ENCODE results near the gene ZNF136. TPM values are rescaled to one million over a fixed set of nuclear protein-coding genes. Genes with fewer than 3 reads are reported as not detected.

ZNF136 gene
- total RNA-seq, 1 donor from 2014 or later, result 17.8 TPM

- no peaks in the 10 kb centered on the region for H3K79me2 ChIP-seq (ENCODE audit: low read depth)
- H4K20me1 ChIP-seq (ENCODE audit: low read depth), result no peaks in the 10 kb centered on the region
- peaks cover 79% of the 10 kb centered on the region for H3K9me3 Mint-ChIP-seq
- no peak overlapping the region for H3K4me3 ChIP-seq
- no peak overlapping the region for H3K27ac Mint-ChIP-seq
- H3K36me3 ChIP-seq, result no peaks in the 10 kb centered on the region
- H3K27me3 Mint-ChIP-seq (ENCODE audit: insufficient read depth, low read depth), result no peaks in the 10 kb centered on the region
- no peak for DNase-seq (ENCODE audit: low spot score)
- H3F3A ChIP-seq (ENCODE audit: low read depth), result no peaks in the 10 kb centered on the region
- no peak for TF ChIP-seq EZH2phosphoT487 (IDR thresholded peaks at IDR 0.05)
- TF ChIP-seq CTCF (IDR thresholded peaks at IDR 0.05), result no peak
- TF ChIP-seq EZH2 (IDR thresholded peaks at IDR 0.05), result no peak
- H3K4me1 ChIP-seq, result no peaks in the 10 kb centered on the region
- H3K4me1 Mint-ChIP-seq, result no peaks in the 10 kb centered on the region
- H3K27me3 ChIP-seq, result no peaks in the 10 kb centered on the region
- no peak overlapping the region for H3K27ac ChIP-seq
- peaks cover 18% of the 10 kb centered on the region for H3K36me3 Mint-ChIP-seq
- H3K4me3 Mint-ChIP-seq, result no peak overlapping the region
- H3K9ac ChIP-seq, result no peak overlapping the region
- peaks cover 11% of the 10 kb centered on the region for H3K9me3 ChIP-seq (ENCODE audit: low read depth)
- H3K4me2 ChIP-seq, result no peak overlapping the region
- H2AFZ ChIP-seq (replicated peaks), result no peak overlapping the region
Measured at GRCh38 chr19:12217332-12217731, 54.4 kb downstream of the ZNF136 start.

GRCh38 chr19:12222980-12223630 lies 60.2 kb downstream of the ZNF136 start:
- no peak for DNase-seq (ENCODE audit: low spot score)
- no peak for TF ChIP-seq CTCF (IDR thresholded peaks at IDR 0.05)
- no peak for TF ChIP-seq EZH2phosphoT487 (IDR thresholded peaks at IDR 0.05)
- no peak for TF ChIP-seq EZH2 (IDR thresholded peaks at IDR 0.05)
- Histone ChIP-seq H2AFZ (replicated peaks) (no peak overlapping the region), H3K9me3 (ENCODE audit: low read depth) (peaks cover 8% of the 10 kb centered on the region), H3K4me1 (no peaks in the 10 kb centered on the region), H3K79me2 (ENCODE audit: low read depth) (no peaks in the 10 kb centered on the region), H3K9ac (no peak overlapping the region), H3K4me3 (no peak overlapping the region), H4K20me1 (ENCODE audit: low read depth) (no peaks in the 10 kb centered on the region), H3K4me2 (no peak overlapping the region), H3K27me3 (no peaks in the 10 kb centered on the region), H3K27ac (no peak overlapping the region), H3F3A (ENCODE audit: low read depth) (no peaks in the 10 kb centered on the region), H3K36me3 (no peaks in the 10 kb centered on the region)
- Mint-ChIP-seq H3K4me3 (no peak overlapping the region), H3K9me3 (peaks cover 62% of the 10 kb centered on the region), H3K4me1 (no peaks in the 10 kb centered on the region), H3K36me3 (peaks cover 12% of the 10 kb centered on the region), H3K27ac (no peak overlapping the region), H3K27me3 (ENCODE audit: insufficient read depth, low read depth) (no peaks in the 10 kb centered on the region)

- Histone ChIP-seq H3K36me3 (no peaks in the 10 kb centered on the region), H3K27me3 (no peaks in the 10 kb centered on the region), H3K4me2 (no peak overlapping the region), H3K9ac (no peak overlapping the region), H3K4me3 (no peak overlapping the region), H3K9me3 (ENCODE audit: low read depth) (peaks cover 11% of the 10 kb centered on the region), H3K4me1 (no peaks in the 10 kb centered on the region), H3K79me2 (ENCODE audit: low read depth) (no peaks in the 10 kb centered on the region), H3K27ac (no peak overlapping the region), H4K20me1 (ENCODE audit: low read depth) (no peaks in the 10 kb centered on the region), H2AFZ (replicated peaks) (no peak overlapping the region), H3F3A (ENCODE audit: low read depth) (no peaks in the 10 kb centered on the region)
- H3K9me3 Mint-ChIP-seq, result peaks cover 56% of the 10 kb centered on the region
- no peaks in the 10 kb centered on the region for H3K4me1 Mint-ChIP-seq
- DNase-seq (ENCODE audit: low spot score), result no peak
- H3K36me3 Mint-ChIP-seq, result peaks cover 11% of the 10 kb centered on the region
- H3K27me3 Mint-ChIP-seq (ENCODE audit: insufficient read depth, low read depth), result peaks cover under 1% of the 10 kb centered on the region
- H3K4me3 Mint-ChIP-seq, result no peak overlapping the region
- no peak overlapping the region for H3K27ac Mint-ChIP-seq
- no peak for TF ChIP-seq CTCF (IDR thresholded peaks at IDR 0.05)
- no peak for TF ChIP-seq EZH2phosphoT487 (IDR thresholded peaks at IDR 0.05)
- no peak for TF ChIP-seq EZH2 (IDR thresholded peaks at IDR 0.05)
Measured at GRCh38 chr19:12224676-12225075, 61.8 kb downstream of the ZNF136 start.
